Measurements from ENCODE around the gene VWA3A. TPM values are rescaled to one million over a fixed set of nuclear protein-coding genes. Genes with fewer than 3 reads are reported as not detected.

Gene VWA3A
- total RNA-seq, 6 experiments from 2014 or later: 0.15 TPM; not detected in 5

- Histone ChIP-seq H3K36me3 (no peaks in the 10 kb centered on the region), H3K27me3 (no peaks in the 10 kb centered on the region), H3K4me1 (no peaks in the 10 kb centered on the region), H3K27ac (no peak overlapping the region), H3K9me3 (no peaks in the 10 kb centered on the region), H3K4me3 (no peak overlapping the region)
- 79% methylated on average over 3 of the region's 3 CpGs for WGBS (ENCODE audit: insufficient coverage, low coverage, low lambda C conversion rate, missing lambda C conversion rate)
- intact Hi-C loops (cut with DNase I): no loop called here
- ATAC-seq (no peak), DNase-seq (no peak)
- no peak for TF ChIP-seq POLR2A (IDR thresholded peaks at IDR 0.05)
- TF ChIP-seq CTCF (IDR thresholded peaks at IDR 0.05): no peak
Measured at GRCh38 chr16:22093331-22093730, 990 bp downstream of the VWA3A start.

- no peaks in the 10 kb centered on the region for H3K9me3 ChIP-seq
- no peaks in the 10 kb centered on the region for H3K4me1 ChIP-seq
- 65% methylated on average over 3 of the region's 3 CpGs for WGBS (ENCODE audit: insufficient coverage, low coverage, low lambda C conversion rate, missing lambda C conversion rate)
- no peak for DNase-seq
- no peak overlapping the region for H3K4me3 ChIP-seq
- no peak for ATAC-seq
- intact Hi-C loops (cut with DNase I): no loop called here
- no peaks in the 10 kb centered on the region for H3K36me3 ChIP-seq
- H3K27me3 ChIP-seq: no peaks in the 10 kb centered on the region
- H3K27ac ChIP-seq: no peak overlapping the region
- TF ChIP-seq CTCF (IDR thresholded peaks at IDR 0.05) (no peak), POLR2A (IDR thresholded peaks at IDR 0.05) (no peak)
Measured at GRCh38 chr16:22093996-22094395, 1.7 kb downstream of the VWA3A start.

GRCh38 chr16:22098405-22099255, 6.3 kb downstream of the VWA3A start:
- intact Hi-C loops (cut with DNase I): no loop called here
- 30% methylated on average over 8 of the region's 8 CpGs for WGBS (ENCODE audit: insufficient coverage, low coverage, low lambda C conversion rate, missing lambda C conversion rate)
- Histone ChIP-seq H3K27me3 (no peaks in the 10 kb centered on the region), H3K27ac (no peak overlapping the region), H3K4me3 (no peak overlapping the region), H3K4me1 (no peaks in the 10 kb centered on the region), H3K36me3 (no peaks in the 10 kb centered on the region), H3K9me3 (no peaks in the 10 kb centered on the region)
- ATAC-seq (peak; percentile 84 to 93 (median 92)), DNase-seq (no peak)
- TF ChIP-seq POLR2A (IDR thresholded peaks at IDR 0.05): no peak
- peak; percentile 47 to 69 (median 67) for TF ChIP-seq CTCF (IDR thresholded peaks at IDR 0.05)

GRCh38 chr16:22099256-22099975, 7.1 kb downstream of the VWA3A start:
- intact Hi-C loops (cut with DNase I): no loop called here
- ATAC-seq: no peak

More at GRCh38 chr16:22099256-22099975, 7.1 kb downstream of the VWA3A start:
- no peak for TF ChIP-seq POLR2A (IDR thresholded peaks at IDR 0.05)
- TF ChIP-seq CTCF (IDR thresholded peaks at IDR 0.05): no peak
- Histone ChIP-seq H3K4me1 (no peaks in the 10 kb centered on the region), H3K9me3 (no peaks in the 10 kb centered on the region), H3K27me3 (no peaks in the 10 kb centered on the region), H3K36me3 (no peaks in the 10 kb centered on the region), H3K4me3 (no peak overlapping the region), H3K27ac (no peak overlapping the region)
- 67% methylated on average over 8 of the region's 9 CpGs for WGBS (ENCODE audit: insufficient coverage, low coverage, low lambda C conversion rate, missing lambda C conversion rate)
- DNase-seq: no peak

All from right lobe of liver (tissue), 6 donors.